C4-2B (cell line): ENCODE data around the gene CAMK2A.

ENCODE experiments used
- CTCF ChIP-seq: fragments of 450-650 bp; conservative IDR thresholded peaks from 2 replicates; pipeline ENCODE4 v1.5.1; 2017; ENCODE audit warnings: mild to moderate bottlenecking
- ZFX ChIP-seq: fragments of 450-650 bp; IDR thresholded peaks from 2 replicates; pipeline ENCODE4 v1.6.1; 2017

- no peak for TF ChIP-seq CTCF
- no peak for TF ChIP-seq ZFX
Measured at GRCh38 chr5:150313921-150314716, 24.5 kb upstream of the CAMK2A start.
